HG03039 (cell line): ENCODE data around the gene ISG15.
A peak's percentile ranks its signal among the peaks of the same experiment; 100 is the strongest.

Experiments used
- ATAC-seq: cut with Tn5 transposase; IDR thresholded peaks from one replicate; pipeline ENCODE4 v1.9.1; 2021; ENCODE audit warnings: mild to moderate bottlenecking, moderate library complexity; ENCODE audit not compliant: unreplicated experiment

Gene ISG15

GRCh38 chr1:1058921-1059493 is 45.7 kb downstream of the ISG15 start:
- peak; percentile 18 for ATAC-seq

GRCh38 chr1:1059494-1060280 is 46.4 kb downstream of the ISG15 start:
- ATAC-seq = peak; percentile 40

DNA sequence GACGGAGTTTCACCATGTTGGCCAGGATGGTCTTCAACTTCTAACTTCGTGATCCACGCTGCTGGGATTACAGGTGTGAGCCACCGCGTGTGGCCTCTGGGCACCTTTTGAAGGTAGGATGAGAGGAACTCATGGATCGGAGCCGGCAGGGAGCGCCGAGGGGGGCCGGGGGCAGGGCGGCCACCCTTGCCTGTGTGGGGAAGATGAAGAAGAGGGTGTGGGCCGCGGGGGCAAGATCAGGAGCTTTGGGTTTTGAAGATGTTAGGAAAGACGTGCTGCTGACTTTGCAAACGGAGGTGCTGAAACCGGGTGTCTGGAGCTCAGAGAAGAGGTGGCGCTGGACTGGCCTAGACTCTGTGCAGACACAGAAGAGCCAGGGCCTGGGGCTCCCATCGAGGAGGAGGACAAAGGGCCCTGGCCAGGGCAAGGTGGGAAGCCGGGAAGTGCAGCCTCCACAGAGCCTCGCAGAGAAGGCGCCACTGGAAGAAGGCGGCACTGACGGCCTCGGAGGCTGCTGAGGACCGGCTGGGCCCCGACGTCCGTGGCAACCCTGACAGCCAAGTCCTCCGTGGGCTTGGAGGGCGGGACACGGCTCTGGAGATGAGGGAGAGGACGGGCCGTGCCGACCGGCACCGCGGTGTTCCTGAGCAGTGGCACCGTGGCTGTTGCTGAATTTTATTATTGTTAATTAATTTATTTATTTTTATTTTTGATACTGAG is 47.1 kb downstream of the ISG15 start:
- no peak for ATAC-seq

DNA sequence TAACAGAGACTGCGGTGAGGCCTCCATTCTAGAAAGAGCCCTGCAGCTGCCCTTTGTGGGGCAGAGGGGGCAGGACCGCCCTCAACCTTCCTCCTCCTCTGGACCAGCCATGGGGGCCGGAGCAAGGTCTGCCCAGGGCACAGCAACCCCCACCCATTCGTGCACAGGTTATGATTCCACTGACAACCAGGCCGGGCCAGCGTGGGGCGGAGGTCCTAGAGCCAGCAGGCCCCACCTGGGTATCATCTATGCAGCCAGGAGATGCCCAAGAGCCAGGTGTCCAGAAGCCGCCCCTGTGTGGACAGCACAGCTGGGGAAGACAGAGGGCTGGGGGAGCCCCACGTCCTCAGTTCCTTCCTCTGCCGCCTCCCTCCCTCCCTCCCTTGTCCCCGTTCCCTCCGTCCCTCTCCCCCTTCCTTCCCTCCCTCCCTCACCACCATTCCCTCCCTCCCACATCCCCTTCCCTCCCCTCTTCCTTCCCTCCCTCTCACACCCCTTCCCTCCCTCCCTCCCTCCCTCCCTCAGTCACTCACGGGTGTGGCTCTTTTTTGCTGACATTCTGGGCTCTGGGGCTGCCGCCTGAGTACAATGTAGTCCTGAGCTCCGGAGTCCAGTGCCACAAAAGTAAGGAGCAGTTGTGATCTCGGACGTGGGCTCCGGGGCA is 48.5 kb downstream of the ISG15 start:
- no peak for ATAC-seq

- ATAC-seq = no peak
These were observed 49.3 kb downstream of the ISG15 start for GRCh38 chr1:1062348-1063163.

- no peak for ATAC-seq
These were observed 50.1 kb downstream of the ISG15 start for GRCh38 chr1:1063261-1063944.
